ENCODE data around the gene RNF215. TPM values are rescaled to one million over a fixed set of nuclear protein-coding genes. Genes with fewer than 3 reads are reported as not detected.

Gene RNF215
- total RNA-seq, 1 donor from 2014 or later: 11.9 TPM

DNA sequence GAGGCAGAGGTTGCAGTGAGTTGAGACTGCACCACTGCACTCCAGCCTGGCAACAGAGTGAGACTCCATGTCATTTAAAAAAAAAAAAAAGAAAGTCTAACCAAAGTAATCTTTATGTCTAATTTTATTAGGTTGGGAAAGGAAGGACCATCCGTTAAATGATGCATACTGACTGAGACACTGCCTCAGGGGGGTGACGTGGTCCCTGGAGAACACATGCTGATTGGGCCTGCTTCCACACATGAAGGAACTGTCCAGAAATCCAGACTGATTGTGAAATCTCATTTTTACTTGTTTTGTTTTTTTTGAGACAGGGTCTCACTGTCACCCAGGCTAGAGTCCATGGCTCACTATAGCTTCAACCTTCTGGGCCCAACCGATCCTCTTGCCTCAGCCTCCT lies 36.0 kb downstream of the RNF215 start:
- no peak for TF ChIP-seq EZH2phosphoT487 (IDR thresholded peaks at IDR 0.05)
- no peak for TF ChIP-seq EZH2 (IDR thresholded peaks at IDR 0.05)
- TF ChIP-seq, protein P1, sequence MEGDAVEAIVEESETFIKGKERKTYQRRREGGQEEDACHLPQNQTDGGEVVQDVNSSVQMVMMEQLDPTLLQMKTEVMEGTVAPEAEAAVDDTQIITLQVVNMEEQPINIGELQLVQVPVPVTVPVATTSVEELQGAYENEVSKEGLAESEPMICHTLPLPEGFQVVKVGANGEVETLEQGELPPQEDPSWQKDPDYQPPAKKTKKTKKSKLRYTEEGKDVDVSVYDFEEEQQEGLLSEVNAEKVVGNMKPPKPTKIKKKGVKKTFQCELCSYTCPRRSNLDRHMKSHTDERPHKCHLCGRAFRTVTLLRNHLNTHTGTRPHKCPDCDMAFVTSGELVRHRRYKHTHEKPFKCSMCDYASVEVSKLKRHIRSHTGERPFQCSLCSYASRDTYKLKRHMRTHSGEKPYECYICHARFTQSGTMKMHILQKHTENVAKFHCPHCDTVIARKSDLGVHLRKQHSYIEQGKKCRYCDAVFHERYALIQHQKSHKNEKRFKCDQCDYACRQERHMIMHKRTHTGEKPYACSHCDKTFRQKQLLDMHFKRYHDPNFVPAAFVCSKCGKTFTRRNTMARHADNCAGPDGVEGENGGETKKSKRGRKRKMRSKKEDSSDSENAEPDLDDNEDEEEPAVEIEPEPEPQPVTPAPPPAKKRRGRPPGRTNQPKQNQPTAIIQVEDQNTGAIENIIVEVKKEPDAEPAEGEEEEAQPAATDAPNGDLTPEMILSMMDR (IDR thresholded peaks at IDR 0.05): no peak
- no peaks in the 10 kb centered on the region for H3K27me3 ChIP-seq
- H3K36me3 ChIP-seq: peaks cover 7% of the 10 kb centered on the region
- no peak overlapping the region for H3K4me3 ChIP-seq
- H3K36me3 Mint-ChIP-seq: peaks cover 34% of the 10 kb centered on the region
- no peak overlapping the region for H3K27ac Mint-ChIP-seq
- H2AFZ ChIP-seq (replicated peaks): no peak overlapping the region
- no peak for DNase-seq (ENCODE audit: low spot score)
- no peak overlapping the region for H3K9ac ChIP-seq
- no peak overlapping the region for H3K27ac ChIP-seq
- no peak overlapping the region for H3K4me2 ChIP-seq
- H3F3A ChIP-seq (ENCODE audit: low read depth): no peaks in the 10 kb centered on the region
- H3K9me3 Mint-ChIP-seq: no peaks in the 10 kb centered on the region
- H3K27me3 Mint-ChIP-seq (ENCODE audit: insufficient read depth, low read depth): no peaks in the 10 kb centered on the region
- peaks cover 8% of the 10 kb centered on the region for H3K4me1 ChIP-seq
- H3K79me2 ChIP-seq (ENCODE audit: low read depth): peaks cover 89% of the 10 kb centered on the region
- no peak overlapping the region for H3K4me3 Mint-ChIP-seq
- peaks cover 11% of the 10 kb centered on the region for H3K4me1 Mint-ChIP-seq
- H4K20me1 ChIP-seq (ENCODE audit: low read depth): peaks cover 80% of the 10 kb centered on the region
- H3K9me3 ChIP-seq (ENCODE audit: low read depth): no peaks in the 10 kb centered on the region

DNA sequence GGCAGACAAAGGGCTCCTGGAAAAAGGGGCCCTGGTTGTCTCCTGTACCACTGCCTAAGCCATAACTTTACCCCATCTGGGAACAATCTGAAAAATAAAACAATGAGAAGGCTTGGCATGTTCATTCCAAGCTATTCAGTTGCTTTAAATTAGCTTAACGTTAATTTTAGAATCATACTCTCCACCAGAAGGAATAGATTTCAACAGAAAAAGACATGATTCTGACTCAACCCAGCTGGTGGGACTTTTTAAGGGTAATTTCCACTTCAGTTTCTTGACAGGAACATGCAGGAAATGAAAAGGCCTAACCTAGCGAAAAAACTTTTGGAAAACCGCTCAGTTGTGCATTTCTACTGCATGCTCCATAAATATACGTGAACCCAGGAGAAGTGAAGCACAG lies 38.4 kb downstream of the RNF215 start:
- H3K79me2 ChIP-seq (ENCODE audit: low read depth): peaks cover 65% of the 10 kb centered on the region
- no peak overlapping the region for H3K27ac Mint-ChIP-seq

GRCh38 chr22:30348404-30348803 lies 38.8 kb downstream of the RNF215 start:
- H3K4me1 Mint-ChIP-seq: no peaks in the 10 kb centered on the region
- Histone ChIP-seq H3K9me3 (ENCODE audit: low read depth) (no peaks in the 10 kb centered on the region), H3K4me1 (no peaks in the 10 kb centered on the region), H2AFZ (replicated peaks) (no peak overlapping the region), H3K79me2 (ENCODE audit: low read depth) (peaks cover 62% of the 10 kb centered on the region), H3F3A (ENCODE audit: low read depth) (no peaks in the 10 kb centered on the region), H3K36me3 (peaks cover 21% of the 10 kb centered on the region), H3K27ac (no peak overlapping the region), H3K4me3 (no peak overlapping the region), H3K9ac (no peak overlapping the region), H4K20me1 (ENCODE audit: low read depth) (peaks cover 60% of the 10 kb centered on the region), H3K4me2 (no peak overlapping the region), H3K27me3 (no peaks in the 10 kb centered on the region)
- no peaks in the 10 kb centered on the region for H3K9me3 Mint-ChIP-seq
- H3K27ac Mint-ChIP-seq: no peak overlapping the region
- H3K27me3 Mint-ChIP-seq (ENCODE audit: insufficient read depth, low read depth): no peaks in the 10 kb centered on the region
- peaks cover 48% of the 10 kb centered on the region for H3K36me3 Mint-ChIP-seq
- H3K4me3 Mint-ChIP-seq: no peak overlapping the region
- no peak for TF ChIP-seq EZH2phosphoT487 (IDR thresholded peaks at IDR 0.05)
- no peak for TF ChIP-seq EZH2 (IDR thresholded peaks at IDR 0.05)
- no peak for DNase-seq (ENCODE audit: low spot score)

More for the DNA sequence above, 38.4 kb downstream of the RNF215 start:
- Mint-ChIP-seq H3K9me3 (no peaks in the 10 kb centered on the region), H3K27me3 (ENCODE audit: insufficient read depth, low read depth) (no peaks in the 10 kb centered on the region), H3K4me3 (no peak overlapping the region), H3K4me1 (no peaks in the 10 kb centered on the region), H3K36me3 (peaks cover 45% of the 10 kb centered on the region)
- peaks cover 18% of the 10 kb centered on the region for H3K36me3 ChIP-seq
- TF ChIP-seq, protein P1 (IDR thresholded peaks at IDR 0.05): no peak
- TF ChIP-seq EZH2phosphoT487 (IDR thresholded peaks at IDR 0.05): no peak
- no peak for TF ChIP-seq EZH2 (IDR thresholded peaks at IDR 0.05)
- no peak overlapping the region for H3K9ac ChIP-seq
- no peak for DNase-seq (ENCODE audit: low spot score)
- no peaks in the 10 kb centered on the region for H3K9me3 ChIP-seq (ENCODE audit: low read depth)
- H3K4me3 ChIP-seq: no peak overlapping the region
- H2AFZ ChIP-seq (replicated peaks): no peak overlapping the region
- H3K27ac ChIP-seq: no peak overlapping the region
- no peaks in the 10 kb centered on the region for H3F3A ChIP-seq (ENCODE audit: low read depth)
- H3K4me2 ChIP-seq: no peak overlapping the region
- H3K27me3 ChIP-seq: no peaks in the 10 kb centered on the region
- no peaks in the 10 kb centered on the region for H3K4me1 ChIP-seq
- peaks cover 64% of the 10 kb centered on the region for H4K20me1 ChIP-seq (ENCODE audit: low read depth)

DNA sequence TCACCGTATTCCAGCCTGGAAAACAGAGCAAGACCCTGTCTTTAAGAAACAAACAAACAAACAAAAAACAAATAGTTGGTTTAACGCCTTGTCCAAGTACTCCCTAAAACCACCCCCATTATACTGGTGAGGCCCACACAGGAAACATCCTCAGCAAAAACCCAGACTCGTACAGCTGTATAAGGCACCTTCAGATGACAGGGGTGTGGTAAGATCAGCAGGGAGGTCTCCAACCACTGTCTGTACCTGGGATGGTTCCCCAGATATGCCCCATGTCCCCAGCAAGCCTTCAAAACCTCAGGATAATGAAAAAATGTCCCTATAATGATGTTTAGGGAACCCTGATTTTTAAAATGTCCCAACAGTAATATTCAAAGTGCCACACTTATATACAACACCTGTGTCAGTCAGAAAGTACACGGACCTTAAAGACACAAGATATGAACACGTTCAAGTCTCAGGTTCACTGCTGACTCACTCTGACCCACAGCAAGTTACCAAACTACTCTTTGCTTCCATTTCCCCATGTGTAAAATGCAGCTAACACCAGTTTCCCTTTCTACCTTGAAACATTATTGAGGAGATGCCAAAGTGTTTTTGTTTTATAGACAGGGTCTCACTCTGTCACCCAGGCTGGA lies 39.8 kb downstream of the RNF215 start:
- Mint-ChIP-seq H3K4me3 (no peak overlapping the region), H3K9me3 (no peaks in the 10 kb centered on the region), H3K27me3 (ENCODE audit: insufficient read depth, low read depth) (no peaks in the 10 kb centered on the region), H3K4me1 (no peaks in the 10 kb centered on the region), H3K27ac (no peak overlapping the region), H3K36me3 (peaks cover 47% of the 10 kb centered on the region)
- Histone ChIP-seq H3K36me3 (peaks cover 28% of the 10 kb centered on the region), H2AFZ (replicated peaks) (no peak overlapping the region), H3K4me3 (no peak overlapping the region), H3K79me2 (ENCODE audit: low read depth) (peaks cover 54% of the 10 kb centered on the region), H3K4me1 (no peaks in the 10 kb centered on the region), H3F3A (ENCODE audit: low read depth) (no peaks in the 10 kb centered on the region), H3K27ac (no peak overlapping the region), H4K20me1 (ENCODE audit: low read depth) (peaks cover 54% of the 10 kb centered on the region), H3K9ac (no peak overlapping the region), H3K4me2 (no peak overlapping the region), H3K9me3 (ENCODE audit: low read depth) (no peaks in the 10 kb centered on the region), H3K27me3 (no peaks in the 10 kb centered on the region)
- TF ChIP-seq EZH2 (IDR thresholded peaks at IDR 0.05): no peak
- no peak for TF ChIP-seq EZH2phosphoT487 (IDR thresholded peaks at IDR 0.05)
- TF ChIP-seq, protein P1 (IDR thresholded peaks at IDR 0.05): no peak
- DNase-seq (ENCODE audit: low spot score): no peak

Data from neural progenitor cell (in vitro differentiated cells).